ENCODE results near the gene LGSN. TPM values are rescaled to one million over a fixed set of nuclear protein-coding genes. Genes with fewer than 3 reads are reported as not detected.
A peak's percentile ranks its signal among the peaks of the same experiment; 100 is the strongest.
"Not testable (repeated sequence)": the region's sequence is repeated elsewhere in the genome, so short reads cannot be mapped to it uniquely, and the experiment has no call there.

The LGSN gene
- total and polyA plus RNA-seq, 8 donors, result 0.04 to 0.52 (median 0.19) TPM; not detected in 3

GRCh38 chr6:63333440-63333839 is 13.7 kb upstream of the LGSN start:
- 63 to 66% methylated on average over 2 of the region's 2 CpGs for WGBS, 2 donors
- FAIRE-seq, result no peak
- H3K27me3 ChIP-seq, result no peaks in the 10 kb centered on the region
- TF ChIP-seq CTCF (IDR thresholded peaks at IDR 0.05), result no peak
- H3K36me3 ChIP-seq, result no peaks in the 10 kb centered on the region
- no peak for DNase-seq
- no peak overlapping the region for H3K4me3 ChIP-seq
- H3K27ac ChIP-seq, result no peak overlapping the region
- no peak for ATAC-seq
- no peaks in the 10 kb centered on the region for H3K9me3 ChIP-seq
- no peaks in the 10 kb centered on the region for H3K4me1 ChIP-seq
- intact Hi-C loops (cut with DNase I), result no loop called here

- ATAC-seq; intact Hi-C loops (cut with DNase I); H3K4me3 ChIP-seq; H3K27ac ChIP-seq; H3K27me3 ChIP-seq; H3K36me3 ChIP-seq; H3K4me1 ChIP-seq; H3K9me3 ChIP-seq; FAIRE-seq: not testable (repeated sequence)
- DNase-seq, result peak in 1 of 6 donors; percentile 29
- WGBS, 2 donors, result 87 to 92% methylated on average over 11 to 15 of the region's 15 CpGs
Observed at GRCh38 chr6:63326630-63327029, 6.8 kb upstream of the LGSN start.

GRCh38 chr6:63322981-63323380 is 3.2 kb upstream of the LGSN start:
- no peak for ATAC-seq
- H3K4me1 ChIP-seq, result no peaks in the 10 kb centered on the region
- no peak for TF ChIP-seq CTCF (IDR thresholded peaks at IDR 0.05)
- H3K9me3 ChIP-seq, result no peaks in the 10 kb centered on the region
- WGBS, 2 donors, result 95 to 100% methylated on average over 1 of the region's 1 CpG
- H3K4me3 ChIP-seq, result no peak overlapping the region
- intact Hi-C loops (cut with DNase I), result no loop called here
- no peaks in the 10 kb centered on the region for H3K36me3 ChIP-seq
- no peak for DNase-seq
- H3K27ac ChIP-seq, result no peak overlapping the region
- FAIRE-seq, result no peak
- H3K27me3 ChIP-seq, result no peaks in the 10 kb centered on the region

GRCh38 chr6:63321821-63322220 is 2.0 kb upstream of the LGSN start:
- Histone ChIP-seq H3K4me3 (no peak overlapping the region), H3K27ac (no peak overlapping the region), H3K4me1 (no peaks in the 10 kb centered on the region), H3K9me3 (no peaks in the 10 kb centered on the region), H3K27me3 (no peaks in the 10 kb centered on the region), H3K36me3 (no peaks in the 10 kb centered on the region)
- FAIRE-seq, result no peak
- DNase-seq, result no peak
- intact Hi-C loops (cut with DNase I), result no loop called here
- WGBS, 2 donors, result 86 to 98% methylated on average over 1 of the region's 1 CpG
- no peak for ATAC-seq
- TF ChIP-seq CTCF (IDR thresholded peaks at IDR 0.05), result no peak

GRCh38 chr6:63317641-63318040 is 2.1 kb downstream of the LGSN start:
- no peak for FAIRE-seq
- Histone ChIP-seq H3K4me1 (no peaks in the 10 kb centered on the region), H3K27me3 (no peaks in the 10 kb centered on the region), H3K9me3 (no peaks in the 10 kb centered on the region), H3K4me3 (no peak overlapping the region), H3K27ac (no peak overlapping the region), H3K36me3 (no peaks in the 10 kb centered on the region)
- 27 to 36% methylated on average over 1 of the region's 1 CpG for WGBS, 2 donors
- DNase-seq, result no peak
- ATAC-seq, result no peak
- no peak for TF ChIP-seq CTCF (IDR thresholded peaks at IDR 0.05)
- intact Hi-C loops (cut with DNase I), result no loop called here

GRCh38 chr6:63316113-63316512 is 3.7 kb downstream of the LGSN start:
- no peak for DNase-seq
- no peaks in the 10 kb centered on the region for H3K36me3 ChIP-seq
- 48 to 70% methylated on average over 3 of the region's 3 CpGs for WGBS, 2 donors
- no peak for FAIRE-seq
- no peak for ATAC-seq
- intact Hi-C loops (cut with DNase I), result no loop called here
- H3K9me3 ChIP-seq, result no peaks in the 10 kb centered on the region
- no peaks in the 10 kb centered on the region for H3K4me1 ChIP-seq
- no peak overlapping the region for H3K4me3 ChIP-seq
- no peaks in the 10 kb centered on the region for H3K27me3 ChIP-seq
- TF ChIP-seq CTCF (IDR thresholded peaks at IDR 0.05), result no peak
- H3K27ac ChIP-seq, result no peak overlapping the region

Measured in pancreas (tissue), 10 donors.